ENCODE results near the gene RPP25.
A peak's percentile ranks its signal among the peaks of the same experiment; 100 is the strongest.
"Not testable (repeated sequence)": the region's sequence is repeated elsewhere in the genome, so short reads cannot be mapped to it uniquely, and the experiment has no call there.

RPP25 gene

GRCh38 chr15:74917676-74918075 is 38.9 kb downstream of the RPP25 start:
- Mint-ChIP-seq H3K9me3 (no peaks in the 10 kb centered on the region), H3K4me1 (ENCODE audit: low read depth) (no peaks in the 10 kb centered on the region), H3K27me3 (no peaks in the 10 kb centered on the region), H3K36me3 (ENCODE audit: low read depth) (peaks cover 90% of the 10 kb centered on the region), H3K4me3 (no peak overlapping the region), H3K27ac (no peak overlapping the region)
- DNase-seq = no peak

GRCh38 chr15:74913799-74914198 is 42.8 kb downstream of the RPP25 start:
- DNase-seq; H3K27me3 Mint-ChIP-seq; H3K27ac Mint-ChIP-seq; H3K4me1 Mint-ChIP-seq (ENCODE audit: low read depth); H3K4me3 Mint-ChIP-seq; H3K9me3 Mint-ChIP-seq: not testable (repeated sequence)
- peaks cover 84% of the 10 kb centered on the region for H3K36me3 Mint-ChIP-seq (ENCODE audit: low read depth)

- no peak for DNase-seq
- H3K36me3 Mint-ChIP-seq (ENCODE audit: low read depth) = peaks cover 83% of the 10 kb centered on the region
- no peaks in the 10 kb centered on the region for H3K9me3 Mint-ChIP-seq
- no peaks in the 10 kb centered on the region for H3K27me3 Mint-ChIP-seq
- H3K4me1 Mint-ChIP-seq (ENCODE audit: low read depth) = no peaks in the 10 kb centered on the region
- no peak overlapping the region for H3K27ac Mint-ChIP-seq
- no peak overlapping the region for H3K4me3 Mint-ChIP-seq
Measured at GRCh38 chr15:74913041-74913440, 43.5 kb downstream of the RPP25 start.

GRCh38 chr15:74908635-74909034 is 47.9 kb downstream of the RPP25 start:
- H3K27me3 Mint-ChIP-seq = no peaks in the 10 kb centered on the region
- no peak for DNase-seq
- H3K4me1 Mint-ChIP-seq (ENCODE audit: low read depth) = peaks cover 34% of the 10 kb centered on the region
- no peak overlapping the region for H3K27ac Mint-ChIP-seq
- H3K4me3 Mint-ChIP-seq = no peak overlapping the region
- H3K9me3 Mint-ChIP-seq = no peaks in the 10 kb centered on the region
- H3K36me3 Mint-ChIP-seq (ENCODE audit: low read depth) = peaks cover 81% of the 10 kb centered on the region

GRCh38 chr15:74907163-74907870 is 49.3 kb downstream of the RPP25 start:
- Mint-ChIP-seq H3K9me3 (no peaks in the 10 kb centered on the region), H3K27me3 (no peaks in the 10 kb centered on the region), H3K4me3 (peak overlapping the region; percentile 89), H3K27ac (peak overlapping the region; percentile 95), H3K36me3 (ENCODE audit: low read depth) (peaks cover 81% of the 10 kb centered on the region), H3K4me1 (ENCODE audit: low read depth) (peaks cover 35% of the 10 kb centered on the region)
- DNase-seq = no peak

GRCh38 chr15:74906450-74907162 is 50.0 kb downstream of the RPP25 start, which contains the start of gene FAM219B:
Gene FAM219B (minus strand): TSS chr15:74906851. CDS start chr15:74906800, 51 bp downstream.
- H3K27me3 Mint-ChIP-seq = no peaks in the 10 kb centered on the region

GRCh38 chr15:74906067-74906449 is 50.5 kb downstream of the RPP25 start:
- Mint-ChIP-seq H3K9me3 (no peaks in the 10 kb centered on the region), H3K27me3 (no peaks in the 10 kb centered on the region), H3K4me1 (ENCODE audit: low read depth) (peaks cover 42% of the 10 kb centered on the region), H3K4me3 (peak overlapping the region; percentile 89), H3K27ac (peak overlapping the region; percentile 90), H3K36me3 (ENCODE audit: low read depth) (peaks cover 83% of the 10 kb centered on the region)
- DNase-seq = no peak

More at GRCh38 chr15:74906450-74907162, 50.0 kb downstream of the RPP25 start, which contains the start of gene FAM219B:
- peak within 1 kb of the TSS; percentile 89 for H3K4me3 Mint-ChIP-seq
- H3K9me3 Mint-ChIP-seq = no peaks in the 10 kb centered on the region
- H3K4me1 Mint-ChIP-seq (ENCODE audit: low read depth) = peaks cover 41% of the 10 kb centered on the region
- peaks cover 83% of the 10 kb centered on the region for H3K36me3 Mint-ChIP-seq (ENCODE audit: low read depth)
- peak within 1 kb of the TSS; percentile 95 for H3K27ac Mint-ChIP-seq
- peak; percentile 87 for DNase-seq
